Uterus (tissue), 4 donors: ENCODE measurements around the gene PLEKHM3. TPM values are rescaled to one million over a fixed set of nuclear protein-coding genes. Genes with fewer than 3 reads are reported as not detected.
A peak's percentile ranks its signal among the peaks of the same experiment; 100 is the strongest.

Source experiments
- DNase-seq, 2 donors: peaks; one replicate each; pipeline ENCODE4 v3.0.0-alpha.2; 2019 to 2020
- H3K27ac ChIP-seq, 2 donors: fragments of 200-600 bp; sonication (generic); 1 replicate in 1 of 2; 2 replicates in 1 of 2; pipeline ENCODE4 v1.5.1; 2016 to 2018
- H3K27me3 ChIP-seq, 2 donors: fragments of 200-600 bp; sonication (generic); one replicate each; pipeline ENCODE4 v1.5.1; 2018 to 2019; ENCODE audit warnings: control low read depth in 1 of 2
- H3K36me3 ChIP-seq, 2 donors: fragments of 200-600 bp; sonication (generic); one replicate each; pipeline ENCODE4 v1.5.1; 2019; ENCODE audit warnings: control low read depth in 1 of 2
- H3K4me1 ChIP-seq, 2 donors: fragments of 200-600 bp; sonication (generic); one replicate each; pipeline ENCODE4 v1.5.1; 2018 to 2019; ENCODE audit warnings: control low read depth in 1 of 2
- H3K4me3 ChIP-seq, 2 donors: fragments of 200-600 bp; sonication (generic); 1 replicate in 1 of 2; 2 replicates in 1 of 2; pipeline ENCODE4 v1.5.1; 2018 to 2019; ENCODE audit warnings: mild to moderate bottlenecking in 1 of 2
- H3K9me3 ChIP-seq, 2 donors: fragments of 200-600 bp; sonication (generic); one replicate each; pipeline ENCODE4 v1.5.1; 2019; ENCODE audit warnings: control low read depth in 1 of 2
- CTCF ChIP-seq, 4 experiments: fragments of 200-600 bp in 2 of 4; fragments of 450-650 bp in 2 of 4; sonication (generic) in 2 of 4; IDR thresholded peaks; one replicate each; pipeline ENCODE4 v1.5.1; 2016 to 2019; ENCODE audit warnings: antibody characterized with exemption in 4 of 4, mild to moderate bottlenecking in 2 of 4, moderate library complexity in 1 of 4
- POLR2A ChIP-seq, 2 donors: fragments of 450-650 bp; IDR thresholded peaks; one replicate each; pipeline ENCODE4 v1.6.1; 2016; ENCODE audit warnings: antibody characterized with exemption in 2 of 2, mild to moderate bottlenecking in 1 of 2, moderate library complexity in 1 of 2
- intact Hi-C: fragments of 100-400 bp; cut with DNase I; formaldehyde crosslinking; loops from one replicate; pipeline ENCODE4 v1.15.1; 2023; ENCODE audit warnings: low total_unique reads
- total RNA-seq, 4 donors: library from RNA; depleted of rRNA in 3 of 4; stranded (reverse); fragments of >200 nt in 3 of 4; gene quantifications; one replicate each; pipeline versions ENCODE4 v1.1.0 to v1.2.4, GENCODE V29; 2014 to 2023
- donor health status: DM: yes; HTN: yes; CAD: no.

The PLEKHM3 gene
- total RNA-seq, 4 donors from 2014 or later, result 20.5 to 43.4 (median 21.6) TPM

GRCh38 chr2:207970147-207970825 is 55.0 kb downstream of the PLEKHM3 start:
- Histone ChIP-seq H3K4me3 (no peak overlapping the region), H3K27ac (peak overlapping the region in 1 of 2 donors; percentile 22), H3K4me1 (peaks cover 0 to 8% of the 10 kb centered on the region in 2 donors), H3K9me3 (no peaks in the 10 kb centered on the region), H3K27me3 (no peaks in the 10 kb centered on the region), H3K36me3 (no peaks in the 10 kb centered on the region)
- intact Hi-C loops, result no loop called here
- no peak for DNase-seq
- TF ChIP-seq CTCF (IDR thresholded peaks at IDR 0.05) (no peak), POLR2A (IDR thresholded peaks at IDR 0.05) (no peak)

GRCh38 chr2:207969249-207969648 is 56.1 kb downstream of the PLEKHM3 start:
- no peak overlapping the region for H3K4me3 ChIP-seq
- H3K27ac ChIP-seq, result no peak overlapping the region
- peaks cover 0 to 8% of the 10 kb centered on the region in 2 donors for H3K4me1 ChIP-seq
- no peak for DNase-seq
- H3K9me3 ChIP-seq, result no peaks in the 10 kb centered on the region
- H3K36me3 ChIP-seq, result no peaks in the 10 kb centered on the region
- intact Hi-C loops, result no loop called here
- no peak for TF ChIP-seq POLR2A (IDR thresholded peaks at IDR 0.05)
- TF ChIP-seq CTCF (IDR thresholded peaks at IDR 0.05), result no peak
- H3K27me3 ChIP-seq, result no peaks in the 10 kb centered on the region

- H3K4me1 ChIP-seq, result peaks cover 0 to 8% of the 10 kb centered on the region in 2 donors
- H3K27me3 ChIP-seq, result no peaks in the 10 kb centered on the region
- H3K9me3 ChIP-seq, result no peaks in the 10 kb centered on the region
- intact Hi-C loops, result no loop called here
- H3K36me3 ChIP-seq, result no peaks in the 10 kb centered on the region
- TF ChIP-seq POLR2A (IDR thresholded peaks at IDR 0.05) (no peak), CTCF (IDR thresholded peaks at IDR 0.05) (no peak)
- H3K27ac ChIP-seq, result no peak overlapping the region
- no peak for DNase-seq
- no peak overlapping the region for H3K4me3 ChIP-seq
Measured at GRCh38 chr2:207967121-207967520, 58.2 kb downstream of the PLEKHM3 start.

- DNase-seq, result peak in 1 of 2 donors; percentile 64
- TF ChIP-seq CTCF (IDR thresholded peaks at IDR 0.05) (no peak), POLR2A (IDR thresholded peaks at IDR 0.05) (no peak)
- intact Hi-C loops, result no loop called here
- Histone ChIP-seq H3K4me1 (no peaks in the 10 kb centered on the region), H3K4me3 (no peak overlapping the region), H3K9me3 (no peaks in the 10 kb centered on the region), H3K27me3 (no peaks in the 10 kb centered on the region), H3K27ac (no peak overlapping the region), H3K36me3 (no peaks in the 10 kb centered on the region)
Measured at GRCh38 chr2:207960911-207961310, 64.4 kb downstream of the PLEKHM3 start.

- H3K36me3 ChIP-seq, result no peaks in the 10 kb centered on the region
- no peak for TF ChIP-seq CTCF (IDR thresholded peaks at IDR 0.05)
- no peak for TF ChIP-seq POLR2A (IDR thresholded peaks at IDR 0.05)
- no peak overlapping the region for H3K27ac ChIP-seq
- DNase-seq, result no peak
- no peak overlapping the region for H3K4me3 ChIP-seq
- no peaks in the 10 kb centered on the region for H3K9me3 ChIP-seq
- intact Hi-C loops, result no loop called here
- no peaks in the 10 kb centered on the region for H3K4me1 ChIP-seq
- no peaks in the 10 kb centered on the region for H3K27me3 ChIP-seq
Measured at GRCh38 chr2:207960090-207960489, 65.2 kb downstream of the PLEKHM3 start.
